HG03103 (cell line): Measurements from ENCODE around the gene TSPAN13.

Source experiments
- ATAC-seq: cut with Tn5 transposase; IDR thresholded peaks from one replicate; pipeline ENCODE4 v1.9.1; 2021; ENCODE audit warnings: low read depth; ENCODE audit not compliant: unreplicated experiment

Gene TSPAN13

GRCh38 chr7:16773884-16774283 is 20.3 kb downstream of the TSPAN13 start:
- no peak for ATAC-seq

- ATAC-seq = no peak
Observed at GRCh38 chr7:16774294-16774693, 20.7 kb downstream of the TSPAN13 start.

GRCh38 chr7:16774986-16775385 is 21.4 kb downstream of the TSPAN13 start:
- no peak for ATAC-seq

GRCh38 chr7:16776053-16776452 is 22.5 kb downstream of the TSPAN13 start:
- no peak for ATAC-seq

- ATAC-seq = no peak
Observed at GRCh38 chr7:16778476-16778875, 24.9 kb downstream of the TSPAN13 start.

- no peak for ATAC-seq
Observed at GRCh38 chr7:16779051-16779450, 25.5 kb downstream of the TSPAN13 start.

- ATAC-seq = no peak
Observed at GRCh38 chr7:16780596-16780995, 27.0 kb downstream of the TSPAN13 start.

- ATAC-seq = no peak
Observed at GRCh38 chr7:16785321-16785720, 31.8 kb downstream of the TSPAN13 start.

- ATAC-seq = no peak
Observed at GRCh38 chr7:16785846-16786245, 32.3 kb downstream of the TSPAN13 start.

- ATAC-seq = no peak
Observed at GRCh38 chr7:16786257-16786656, 32.7 kb downstream of the TSPAN13 start.

DNA sequence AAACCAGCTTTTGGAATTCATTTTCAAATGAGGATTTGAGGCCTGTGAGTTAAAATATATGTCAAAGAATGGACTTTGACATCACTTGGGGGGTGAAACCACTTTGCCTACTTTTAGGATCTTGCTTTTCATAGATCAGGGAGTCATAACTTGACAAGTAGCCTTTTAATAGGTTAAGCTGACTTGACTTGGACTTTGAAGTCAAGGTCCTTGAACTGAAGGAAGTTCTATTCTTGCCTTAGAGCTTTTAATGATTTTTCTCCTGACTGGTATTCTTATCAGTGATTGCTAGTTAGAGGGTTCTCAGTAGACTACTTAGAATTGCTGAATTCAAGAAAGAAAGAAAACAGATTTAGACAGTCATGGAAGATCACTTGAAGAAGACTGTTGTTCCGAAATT is 33.6 kb downstream of the TSPAN13 start:
- no peak for ATAC-seq

- ATAC-seq = no peak
Observed at GRCh38 chr7:16791071-16791470, 37.5 kb downstream of the TSPAN13 start.

DNA sequence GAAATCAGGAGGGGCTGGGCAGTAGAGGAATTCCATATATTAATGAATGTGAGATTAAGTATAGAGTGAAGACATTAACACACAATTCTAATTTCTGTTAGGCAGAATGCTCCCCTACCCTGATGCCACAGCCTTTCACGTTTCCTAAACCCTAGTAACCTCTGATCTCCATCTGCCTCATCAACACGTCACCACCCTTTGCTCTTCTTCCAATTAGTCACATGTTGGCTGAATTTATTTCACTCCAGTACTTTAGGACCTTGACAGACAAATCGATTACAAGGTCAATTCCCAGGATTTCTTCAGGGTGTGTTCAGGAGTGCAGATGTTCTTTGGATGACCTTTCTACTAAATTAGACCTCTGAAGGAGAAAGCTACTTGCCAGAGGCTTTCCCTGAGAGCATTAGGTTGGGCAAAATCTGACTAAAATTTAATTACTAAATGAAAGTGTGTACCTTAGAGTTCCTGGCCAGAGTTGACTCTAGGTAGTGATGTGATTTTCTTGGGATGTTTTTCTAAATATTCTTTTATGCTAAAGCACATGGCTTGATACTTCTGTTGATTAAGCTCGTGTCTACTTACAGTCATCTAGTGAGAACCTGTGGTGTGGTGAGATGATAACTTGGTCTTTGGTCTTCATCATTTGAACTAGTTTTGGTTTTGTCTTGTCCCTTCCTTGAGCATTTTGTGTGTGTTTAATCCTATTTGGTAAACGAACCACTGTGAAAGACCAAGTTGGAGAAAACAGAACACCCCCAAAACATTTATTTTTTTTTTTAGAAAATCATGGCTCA is 38.5 kb downstream of the TSPAN13 start:
- no peak for ATAC-seq

GRCh38 chr7:16794986-16795385 is 41.4 kb downstream of the TSPAN13 start:
- no peak for ATAC-seq

DNA sequence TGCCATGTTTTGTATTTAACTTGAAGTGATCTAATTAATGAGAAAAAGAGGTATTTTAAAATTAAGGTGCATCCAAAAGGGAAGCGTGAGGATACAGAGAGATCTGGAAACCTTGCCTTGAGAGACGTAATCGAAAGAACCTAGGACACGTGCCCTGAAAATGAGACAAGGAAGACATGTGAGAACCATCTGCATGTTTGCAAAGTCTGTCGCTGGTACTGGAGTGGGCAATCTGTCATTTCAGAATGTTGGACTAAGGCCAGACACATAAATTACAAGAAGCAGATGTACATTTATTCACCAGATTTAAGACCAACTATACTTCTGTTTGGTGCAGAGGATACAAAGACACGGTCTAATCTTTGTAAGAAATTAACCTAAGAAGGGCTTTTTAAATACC is 42.1 kb downstream of the TSPAN13 start:
- no peak for ATAC-seq

GRCh38 chr7:16801111-16801542 is 47.6 kb downstream of the TSPAN13 start:
- ATAC-seq = peak; percentile 67

GRCh38 chr7:16801579-16801978 is 48.0 kb downstream of the TSPAN13 start:
- ATAC-seq = no peak

- no peak for ATAC-seq
Observed at GRCh38 chr7:16803125-16803524, 49.6 kb downstream of the TSPAN13 start.

GRCh38 chr7:16803881-16804673 is 50.5 kb downstream of the TSPAN13 start:
- ATAC-seq = no peak

- no peak for ATAC-seq
Observed at GRCh38 chr7:16804674-16805439, 51.3 kb downstream of the TSPAN13 start, which contains the start of gene AGR2. TSS of gene AGR2 (minus strand) at chr7:16804999. CDS start at chr7:16801796, 3,203 bp downstream.

DNA sequence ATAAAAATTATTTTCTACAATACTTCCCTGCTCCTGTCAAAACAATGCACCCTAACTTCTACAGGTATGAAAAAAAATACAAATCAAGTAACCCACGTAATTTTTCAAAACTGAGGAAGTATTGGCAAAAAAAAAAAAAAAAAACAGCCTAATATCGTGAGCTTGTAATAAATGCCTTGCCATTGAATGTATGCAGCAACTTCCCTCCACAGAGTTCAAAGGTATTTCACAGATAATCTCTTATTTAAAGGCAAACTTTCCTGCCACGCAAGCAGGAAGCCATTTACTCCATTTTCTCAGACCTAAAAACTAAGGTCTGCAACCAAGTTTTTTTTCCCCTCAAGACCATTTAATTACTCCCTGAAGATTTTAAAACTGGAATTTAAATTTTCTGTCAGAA is 51.9 kb downstream of the TSPAN13 start:
- ATAC-seq = no peak
